Measurements from ENCODE around the gene WDR91.

The WDR91 gene

GRCh38 chr7:135195968-135196629 lies 15.2 kb downstream of the WDR91 start:
- FAIRE-seq = no peak

GRCh38 chr7:135195156-135195555 lies 16.2 kb downstream of the WDR91 start:
- FAIRE-seq = no peak

- no peak for FAIRE-seq
These were observed 16.7 kb downstream of the WDR91 start for GRCh38 chr7:135194494-135195095.

GRCh38 chr7:135193615-135194081 lies 17.7 kb downstream of the WDR91 start:
- no peak for FAIRE-seq

- FAIRE-seq = no peak
These were observed 18.3 kb downstream of the WDR91 start for GRCh38 chr7:135192914-135193536.

GRCh38 chr7:135190703-135191102 lies 20.6 kb downstream of the WDR91 start:
- no peak for FAIRE-seq

GRCh38 chr7:135189961-135190360 lies 21.4 kb downstream of the WDR91 start:
- FAIRE-seq = no peak

- no peak for FAIRE-seq
These were observed 22.1 kb downstream of the WDR91 start for GRCh38 chr7:135189221-135189662.

GRCh38 chr7:135188298-135188984 lies 22.9 kb downstream of the WDR91 start:
- FAIRE-seq = no peak

- no peak for FAIRE-seq
These were observed 24.5 kb downstream of the WDR91 start for GRCh38 chr7:135186841-135187253.

- FAIRE-seq = no peak
These were observed 25.1 kb downstream of the WDR91 start for GRCh38 chr7:135186261-135186540.

- FAIRE-seq = no peak
These were observed 25.7 kb downstream of the WDR91 start for GRCh38 chr7:135185471-135186260.

- FAIRE-seq = no peak
These were observed 27.0 kb downstream of the WDR91 start for GRCh38 chr7:135184254-135184841.

- no peak for FAIRE-seq
These were observed 27.8 kb downstream of the WDR91 start for GRCh38 chr7:135183478-135183877.

- FAIRE-seq = no peak
These were observed 29.2 kb downstream of the WDR91 start for GRCh38 chr7:135181929-135182678.

- FAIRE-seq = no peak
These were observed 29.9 kb downstream of the WDR91 start for GRCh38 chr7:135181261-135181928.

- no peak for FAIRE-seq
These were observed 31.2 kb downstream of the WDR91 start for GRCh38 chr7:135180122-135180521.

GRCh38 chr7:135179321-135179925 lies 31.9 kb downstream of the WDR91 start:
- no peak for FAIRE-seq

GRCh38 chr7:135178364-135178763 lies 33.0 kb downstream of the WDR91 start:
- FAIRE-seq = no peak

- no peak for FAIRE-seq
These were observed 34.2 kb downstream of the WDR91 start for GRCh38 chr7:135177028-135177696.
